NCI-H2227 (cell line): ENCODE measurements around the gene PPP1R1C.

Experiments
- DNase-seq: peaks from one replicate; lab custom pipeline; 2025; ENCODE audit not compliant: unreplicated experiment; lab: John Stamatoyannopoulos, UW

Gene PPP1R1C

DNA sequence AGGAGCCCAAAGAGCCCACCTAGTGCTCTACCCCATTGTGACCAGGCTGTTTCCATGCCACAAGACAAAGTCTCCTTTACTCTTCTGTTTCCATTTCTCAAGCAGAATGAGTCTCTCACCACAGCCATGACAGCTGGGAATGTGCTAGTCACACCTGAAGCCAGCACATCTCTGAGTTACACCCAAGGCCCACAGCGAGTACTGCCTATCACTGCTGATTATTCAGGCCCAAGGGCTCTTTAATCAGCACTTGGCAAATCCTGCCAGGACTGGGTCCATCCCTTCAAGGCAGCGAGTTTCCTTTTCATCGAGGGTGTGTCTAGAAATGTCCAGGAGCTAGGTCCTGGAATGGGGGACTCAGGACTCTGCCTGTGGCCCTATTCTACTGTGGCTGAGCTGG is 14.6 kb upstream of the PPP1R1C start:
- DNase-seq = no peak

DNA sequence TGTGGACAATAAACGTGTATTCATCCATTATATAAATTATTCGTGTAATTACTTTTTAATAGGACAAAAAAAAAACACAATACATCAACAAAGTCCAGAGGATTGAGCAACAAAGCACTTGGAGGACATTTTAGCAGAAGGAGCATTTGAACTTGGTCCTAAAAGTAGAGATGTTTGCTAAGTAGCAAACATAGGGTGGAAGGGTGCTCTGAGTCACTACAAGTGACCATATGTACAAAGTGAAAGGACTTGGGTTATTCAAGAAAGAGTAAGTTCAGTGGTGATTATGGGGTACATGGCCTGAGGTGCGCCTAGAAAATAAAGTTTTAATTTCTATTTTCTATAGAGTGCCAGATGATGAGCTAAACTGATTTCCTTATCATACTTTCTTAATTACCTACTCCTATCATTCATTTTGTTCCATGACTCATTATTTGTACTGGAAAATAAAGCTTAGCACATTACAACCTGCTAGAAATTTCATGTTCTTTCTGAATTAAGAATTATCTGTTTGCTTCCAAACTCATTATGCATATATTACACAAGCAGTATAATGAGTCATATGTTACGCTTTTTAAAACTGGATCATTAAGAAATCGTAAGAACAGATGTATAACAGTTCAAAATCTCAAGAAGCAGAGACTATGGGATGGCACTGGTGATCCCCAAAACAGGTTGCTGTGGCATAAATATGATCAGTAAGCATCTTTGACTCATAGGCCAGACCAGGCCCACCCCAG is 13.1 kb upstream of the PPP1R1C start:
- no peak for DNase-seq

DNA sequence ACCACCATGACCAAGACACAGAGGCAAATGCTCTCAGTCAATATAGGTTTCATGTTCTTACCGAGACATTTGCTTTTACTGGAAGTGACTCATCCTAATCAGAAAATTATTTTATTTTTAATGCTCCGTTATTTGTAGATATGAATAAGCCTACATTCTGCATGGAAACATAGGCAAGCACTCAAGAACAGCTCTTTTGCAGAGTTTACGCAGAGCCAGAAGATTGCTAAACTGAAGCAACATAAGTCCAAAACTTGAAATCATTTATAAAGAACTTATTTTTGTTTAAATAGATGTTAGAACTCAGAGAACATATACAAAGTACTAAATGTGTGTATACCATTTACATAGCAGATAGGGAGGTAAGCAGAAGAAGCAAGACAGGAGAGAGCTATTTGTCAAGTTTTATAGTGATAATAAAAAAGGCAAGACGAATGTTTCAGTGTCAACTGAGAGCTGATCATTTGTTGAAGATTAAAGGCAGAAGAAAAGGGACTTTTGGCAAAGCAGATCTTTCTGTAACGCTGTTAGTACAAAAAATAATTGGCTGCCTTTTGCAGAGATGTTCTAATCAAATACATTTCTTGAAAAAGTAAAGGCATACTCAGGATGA is 12.4 kb upstream of the PPP1R1C start:
- no peak for DNase-seq

DNA sequence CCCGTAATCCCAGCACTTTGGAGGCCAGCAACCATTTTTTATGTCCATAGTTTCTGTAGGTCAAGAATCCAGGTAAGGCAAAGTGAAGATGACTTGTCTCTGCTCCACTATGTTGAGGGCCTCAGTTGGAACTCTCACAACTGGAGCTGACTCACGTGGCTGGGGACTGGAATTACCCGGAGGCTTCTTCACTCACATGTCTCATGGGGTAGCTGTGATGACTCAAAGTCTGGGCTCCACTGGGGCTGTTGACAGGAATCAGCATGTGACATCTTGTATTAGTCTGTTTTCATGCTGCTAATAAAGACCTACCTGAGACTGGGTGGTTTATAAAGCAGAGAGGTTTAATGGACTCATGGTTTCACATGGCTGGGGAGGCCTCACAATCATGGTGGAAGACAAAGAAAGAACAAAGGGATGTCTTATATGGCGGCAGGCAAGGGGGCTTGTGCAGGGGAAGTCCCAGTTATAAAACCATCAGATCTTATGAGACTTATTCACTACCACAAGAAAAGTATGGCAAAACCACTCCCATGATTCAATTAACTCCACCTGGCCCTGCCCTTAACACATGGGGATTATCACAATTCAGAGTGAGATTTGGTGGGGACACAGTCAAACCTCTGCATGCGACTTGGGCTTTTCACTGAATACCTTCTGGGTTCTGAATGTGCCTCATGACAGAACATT is 7.8 kb upstream of the PPP1R1C start:
- DNase-seq = no peak

DNA sequence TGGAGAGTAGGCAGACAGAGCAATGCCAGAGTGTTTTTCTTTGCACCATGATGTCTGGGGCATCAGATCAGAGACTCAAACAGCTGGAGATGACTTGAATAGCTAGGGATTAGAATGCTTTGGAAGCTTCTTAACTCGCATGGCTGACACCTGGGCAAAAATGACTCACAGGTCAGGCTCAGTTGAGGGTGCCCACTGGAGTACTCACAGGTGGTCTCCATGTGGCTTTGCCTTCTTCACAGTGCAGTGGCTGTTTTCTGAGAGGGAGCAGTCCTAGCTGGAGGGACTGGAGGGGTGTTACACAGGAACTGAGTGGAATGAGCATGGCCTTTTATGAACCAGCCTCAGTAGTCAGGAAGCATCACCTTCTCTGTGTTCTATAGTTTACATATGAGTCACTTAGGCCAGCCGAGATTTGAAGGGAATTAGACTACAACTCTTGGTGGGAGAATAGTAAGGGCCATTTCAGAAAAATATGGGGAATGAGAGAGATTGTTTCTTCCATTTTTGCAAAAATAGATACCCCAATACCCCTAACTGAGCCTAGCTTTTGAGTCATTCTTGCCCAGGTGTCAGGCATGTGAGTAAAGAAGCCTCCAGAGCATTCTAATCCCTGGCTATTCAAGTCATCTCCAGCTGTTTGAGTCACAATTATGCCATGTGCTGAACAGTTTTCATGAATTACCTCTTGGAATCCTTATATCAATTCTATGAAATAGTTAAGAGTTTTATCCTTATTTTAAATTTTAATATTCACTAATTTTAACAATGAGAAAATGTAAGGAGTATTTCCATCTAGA is 7.1 kb upstream of the PPP1R1C start:
- DNase-seq = no peak

DNA sequence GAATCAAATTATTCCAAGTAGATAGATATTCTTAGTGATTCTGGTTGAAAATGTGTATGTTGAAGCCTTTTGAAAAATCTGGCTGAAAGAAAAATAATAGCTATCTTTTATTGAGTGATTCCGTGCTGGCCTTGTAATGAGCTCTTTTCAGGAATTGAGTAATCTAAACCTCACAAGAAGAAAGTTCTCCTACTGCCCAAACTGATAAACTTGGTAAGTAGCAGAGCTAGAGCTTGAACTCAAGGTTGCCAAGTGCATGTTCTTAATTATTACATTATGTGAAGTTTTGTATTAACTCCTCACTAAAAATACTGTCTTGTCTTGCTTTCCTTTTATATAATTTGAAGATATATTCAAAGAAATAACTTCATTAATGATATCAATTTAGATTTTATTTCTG is 1.6 kb upstream of the PPP1R1C start:
- no peak for DNase-seq

DNA sequence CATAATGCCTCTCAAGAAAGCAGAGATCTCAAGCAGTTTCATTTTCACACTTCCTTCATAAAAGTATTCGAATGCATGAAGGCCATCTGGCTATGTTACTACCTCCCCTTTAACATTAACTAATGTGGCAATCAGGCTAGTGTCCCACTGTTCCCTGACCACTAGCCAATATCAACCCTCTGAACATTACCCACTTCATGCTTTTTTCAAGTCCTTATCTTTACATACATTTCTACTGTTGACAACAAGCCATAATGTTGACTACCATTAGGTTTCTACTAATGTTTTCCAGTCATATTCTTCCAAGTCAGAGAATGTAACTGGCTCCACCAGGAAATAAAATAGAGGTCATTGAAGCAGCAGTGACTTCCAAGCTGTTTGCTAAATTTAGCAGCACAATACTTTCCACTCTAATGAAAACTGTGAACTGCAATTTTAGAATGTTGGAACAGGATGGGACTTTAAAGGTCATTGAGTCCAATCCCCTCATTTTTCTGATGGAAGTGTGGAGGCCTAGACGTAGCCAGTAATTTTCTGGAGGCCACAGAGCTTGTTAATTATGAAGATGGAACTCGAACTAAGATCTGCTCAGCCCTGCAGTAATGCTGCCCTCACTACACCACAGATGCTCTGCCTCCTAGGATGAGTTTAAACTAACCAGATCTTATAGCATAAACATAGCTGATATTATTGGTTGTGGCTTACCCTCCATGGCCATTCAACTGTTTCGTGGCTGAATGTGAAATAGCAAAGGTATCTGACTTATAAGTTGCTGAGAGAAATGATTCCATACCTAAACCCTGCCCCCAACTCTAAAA is 630 bp upstream of the PPP1R1C start:
- peak; percentile 26 for DNase-seq

DNA sequence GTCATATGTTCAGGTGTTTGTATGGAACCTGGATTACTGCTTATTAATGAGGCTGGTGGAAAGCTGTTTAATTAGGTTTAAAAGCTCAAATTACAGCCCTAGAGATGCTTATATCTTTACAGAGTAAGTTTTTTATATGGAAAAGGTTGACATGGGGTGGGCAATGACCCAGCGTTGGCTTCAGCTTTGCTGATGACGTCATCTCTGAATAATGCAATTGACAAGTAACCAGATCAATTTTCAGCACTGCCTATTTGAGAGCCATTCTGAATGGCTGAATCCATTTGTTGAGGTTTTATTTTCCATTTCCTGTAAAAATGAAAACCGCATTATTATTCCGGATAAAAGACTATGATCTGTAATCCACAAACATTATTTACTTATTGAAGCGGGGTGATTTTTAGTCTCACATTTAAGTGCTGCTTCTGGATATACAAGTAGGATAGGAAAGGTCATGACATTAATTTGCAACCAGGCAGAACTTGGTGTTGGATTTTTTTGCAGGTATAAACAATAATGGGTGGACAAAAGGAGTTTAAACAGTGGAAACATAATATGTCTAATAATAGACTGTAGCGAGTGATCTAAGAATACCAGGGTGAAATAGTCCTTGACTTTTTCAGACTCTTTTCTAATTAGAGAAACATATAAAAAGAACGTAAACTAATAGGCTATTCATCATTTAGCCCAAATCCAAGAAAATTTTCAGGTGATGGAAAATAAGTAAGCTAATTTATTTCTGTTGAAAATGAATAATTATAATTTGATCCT is 2.7 kb downstream of the PPP1R1C start:
- DNase-seq = no peak

DNA sequence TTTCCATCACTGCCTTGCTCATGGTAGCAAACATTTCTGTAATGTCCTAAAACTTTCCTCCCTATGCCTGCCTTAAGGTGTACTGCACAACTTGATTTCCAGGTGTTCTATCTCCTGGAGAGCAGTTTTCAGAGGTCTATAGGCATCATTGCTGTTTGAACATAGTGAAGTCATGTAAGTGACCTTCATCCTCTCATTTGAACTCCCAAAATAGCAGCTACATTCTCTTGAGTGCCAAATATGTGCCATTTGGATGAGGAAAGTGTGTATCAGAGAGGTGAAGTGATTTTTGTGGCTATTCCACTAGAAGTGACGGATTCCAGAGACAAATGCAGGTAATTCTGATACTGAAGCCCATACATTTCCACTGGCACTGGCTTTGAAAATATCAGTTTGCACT is 3.4 kb downstream of the PPP1R1C start:
- DNase-seq = no peak

DNA sequence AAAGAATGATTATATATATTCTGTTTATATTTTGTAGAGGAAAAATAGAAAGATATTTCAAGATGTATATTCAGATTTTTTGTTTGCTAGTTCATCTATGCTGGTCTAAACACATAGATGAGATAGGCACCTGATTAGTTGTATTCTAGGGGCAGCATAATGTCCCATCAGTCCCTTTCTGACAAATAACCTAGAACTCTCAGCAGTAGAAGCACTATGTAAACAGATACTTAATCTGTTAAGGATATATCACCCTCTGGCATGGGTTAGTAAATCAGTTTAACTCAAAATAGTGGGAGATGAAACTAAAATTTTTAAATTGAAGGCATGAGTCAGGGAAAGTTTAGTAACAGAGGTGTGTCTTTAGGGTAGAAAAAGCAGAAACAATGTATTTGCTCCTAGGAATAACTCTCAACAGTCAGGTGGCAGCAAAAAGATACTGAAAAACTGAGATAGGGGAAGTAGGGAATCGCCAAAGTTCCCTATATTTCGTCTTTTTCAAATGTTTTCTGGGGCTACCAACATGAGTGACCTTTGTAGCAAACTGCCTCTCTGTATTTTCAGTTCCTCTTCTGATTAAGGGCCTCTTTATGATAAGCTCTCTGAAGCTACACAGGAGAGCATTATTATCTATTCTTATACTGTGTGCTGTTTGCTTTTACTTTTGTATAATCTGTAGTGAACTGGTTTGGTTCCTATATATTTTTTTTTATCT is 5.7 kb downstream of the PPP1R1C start:
- no peak for DNase-seq

DNA sequence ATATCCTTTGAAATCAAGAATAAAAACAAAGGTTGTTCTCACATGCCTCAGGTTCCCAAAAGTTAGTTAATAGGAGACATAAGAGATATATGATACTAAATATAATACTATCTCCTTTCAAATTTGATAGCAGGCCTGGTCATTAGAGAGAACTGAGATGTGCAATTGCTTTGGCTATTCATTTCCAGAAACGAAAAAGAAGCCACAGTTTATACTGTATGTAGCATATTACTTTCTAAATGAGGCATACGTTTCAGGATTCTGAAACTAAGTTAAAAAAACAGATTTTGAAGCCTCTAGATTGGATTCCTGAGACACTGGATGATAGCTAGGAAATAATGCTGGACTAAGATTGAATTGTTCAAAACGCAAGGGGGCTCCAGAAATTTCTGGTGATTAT is 7.1 kb downstream of the PPP1R1C start:
- DNase-seq = no peak

DNA sequence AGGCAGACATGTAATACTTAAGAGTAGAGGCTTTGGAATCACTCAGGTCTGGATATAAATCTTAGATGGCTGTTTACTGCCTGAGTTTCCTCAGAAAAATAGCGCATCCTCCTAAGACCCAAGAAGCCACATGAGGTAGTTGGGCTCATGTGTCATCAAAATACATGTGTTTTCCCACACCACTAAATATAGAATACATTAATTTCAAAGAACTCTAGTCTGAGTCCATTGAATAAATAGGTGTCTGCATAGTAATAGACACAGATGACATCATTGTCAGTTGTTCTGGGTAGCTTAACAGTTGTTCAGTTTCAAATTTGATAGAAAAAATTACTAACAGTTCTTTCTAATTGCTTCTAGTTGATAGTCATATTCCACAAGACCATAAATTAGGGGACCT is 9.6 kb downstream of the PPP1R1C start:
- no peak for DNase-seq

DNA sequence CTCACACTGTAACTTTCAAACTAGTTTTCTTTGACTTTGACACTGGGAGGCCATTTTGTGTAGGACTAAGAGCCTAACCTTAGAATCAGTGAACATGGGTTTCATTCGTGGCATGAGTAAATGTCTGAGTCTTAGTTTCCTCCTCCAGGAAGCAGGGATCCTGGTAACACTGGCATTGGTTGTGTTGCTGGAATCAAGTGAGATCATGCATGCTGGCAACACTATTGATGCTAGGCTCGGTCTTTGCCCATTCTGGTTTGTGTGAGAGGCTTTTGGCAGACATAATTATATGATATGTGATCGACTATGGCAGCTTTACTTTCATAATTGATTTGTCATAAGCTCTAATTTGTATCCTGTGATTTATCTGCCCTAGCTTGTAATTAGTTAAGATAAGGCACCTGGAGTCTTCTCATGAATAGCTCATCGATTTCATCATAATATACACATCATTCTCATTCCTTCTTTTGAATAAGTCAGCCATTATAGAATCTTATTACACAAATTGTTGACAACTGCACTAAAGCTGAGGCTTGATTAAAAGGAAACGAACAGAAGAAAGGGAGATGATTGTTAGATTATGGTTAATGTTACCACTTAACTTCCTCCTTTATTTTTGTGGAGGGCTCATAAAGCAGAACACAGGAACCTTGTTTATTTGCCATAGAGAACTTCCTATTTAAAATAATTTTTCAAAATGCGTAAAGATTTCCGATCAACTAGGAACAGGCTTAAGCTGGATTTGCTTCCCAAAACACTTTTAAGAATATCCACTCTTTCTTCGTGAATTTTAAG is 12.6 kb downstream of the PPP1R1C start:
- peak; percentile 15 for DNase-seq

DNA sequence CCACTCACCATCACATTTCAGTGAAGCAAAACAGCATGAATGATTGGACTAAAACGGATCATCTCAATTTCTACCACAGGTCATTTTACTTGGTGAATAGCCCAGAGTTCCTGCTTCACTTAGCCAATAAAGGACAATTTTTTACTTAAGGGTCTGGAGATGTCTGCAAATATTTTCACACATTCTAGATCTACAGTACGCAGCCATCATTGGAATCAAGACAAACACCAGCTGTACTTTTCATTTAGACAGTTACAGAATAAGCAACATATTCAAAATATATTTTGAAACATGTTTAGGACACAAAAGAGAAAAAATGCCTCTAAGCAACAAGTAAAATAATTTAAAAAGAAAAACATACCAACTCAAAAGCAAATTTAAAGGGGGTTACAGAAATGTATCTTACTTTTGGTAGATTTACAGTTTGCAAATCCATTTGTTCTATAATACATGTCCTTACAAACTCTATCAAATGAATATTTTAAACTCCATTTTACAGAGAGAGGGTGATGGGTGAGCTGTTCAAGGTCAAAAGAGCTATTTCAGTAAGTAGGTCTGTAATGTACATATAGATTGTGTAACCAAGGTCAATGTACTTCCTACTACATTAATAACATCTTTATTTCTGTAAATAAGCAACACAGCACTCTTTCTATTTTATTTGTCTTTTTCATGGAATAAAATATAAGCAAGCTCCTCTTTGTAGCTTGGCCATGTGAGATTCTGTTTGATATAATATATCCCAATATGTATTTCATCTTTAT is 13.4 kb downstream of the PPP1R1C start:
- DNase-seq = no peak

DNA sequence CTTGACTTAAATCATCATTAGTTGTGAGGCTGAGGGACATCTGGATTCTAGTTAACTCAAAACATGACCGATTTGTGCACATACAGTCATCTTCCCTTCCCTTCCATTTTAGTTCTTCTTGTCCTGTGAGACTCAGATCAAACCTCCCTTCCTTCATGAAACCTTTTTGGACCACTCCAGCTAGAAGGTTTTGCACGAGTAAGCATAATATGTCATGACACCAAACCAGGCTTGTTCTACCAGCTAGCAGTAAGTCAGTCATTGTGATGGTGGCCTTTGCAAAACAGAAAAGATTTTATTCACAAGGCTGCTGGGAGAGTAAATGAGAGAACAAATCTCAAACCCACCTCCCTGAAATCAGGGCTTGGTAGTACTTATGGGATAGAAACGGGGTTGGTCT is 14.3 kb downstream of the PPP1R1C start:
- no peak for DNase-seq

DNA sequence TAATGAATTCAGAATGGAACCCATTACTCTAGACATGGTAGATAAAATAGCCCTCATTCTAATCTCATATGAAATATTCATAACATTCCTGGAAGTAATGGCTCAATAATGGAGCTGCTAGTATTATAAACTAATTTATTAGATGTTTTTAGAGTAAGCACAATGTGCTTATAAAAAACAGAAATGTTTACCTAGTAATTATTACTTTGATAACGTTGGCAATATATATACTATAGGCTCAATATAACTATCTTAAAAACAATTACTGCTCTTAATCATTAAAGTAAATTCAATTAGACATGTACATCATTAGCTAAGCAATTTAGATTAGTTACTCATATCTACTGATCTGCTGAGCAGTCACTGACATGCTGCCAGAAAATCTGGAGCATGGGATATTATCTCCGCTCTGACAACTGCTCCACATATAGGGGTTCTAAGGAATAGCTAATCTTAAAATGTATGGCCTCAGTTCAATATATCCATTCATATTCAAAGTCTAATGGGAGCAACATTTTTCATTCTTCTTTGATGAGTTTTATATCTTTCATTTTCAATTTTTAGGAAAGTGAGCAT is 19.4 kb downstream of the PPP1R1C start:
- DNase-seq = no peak

DNA sequence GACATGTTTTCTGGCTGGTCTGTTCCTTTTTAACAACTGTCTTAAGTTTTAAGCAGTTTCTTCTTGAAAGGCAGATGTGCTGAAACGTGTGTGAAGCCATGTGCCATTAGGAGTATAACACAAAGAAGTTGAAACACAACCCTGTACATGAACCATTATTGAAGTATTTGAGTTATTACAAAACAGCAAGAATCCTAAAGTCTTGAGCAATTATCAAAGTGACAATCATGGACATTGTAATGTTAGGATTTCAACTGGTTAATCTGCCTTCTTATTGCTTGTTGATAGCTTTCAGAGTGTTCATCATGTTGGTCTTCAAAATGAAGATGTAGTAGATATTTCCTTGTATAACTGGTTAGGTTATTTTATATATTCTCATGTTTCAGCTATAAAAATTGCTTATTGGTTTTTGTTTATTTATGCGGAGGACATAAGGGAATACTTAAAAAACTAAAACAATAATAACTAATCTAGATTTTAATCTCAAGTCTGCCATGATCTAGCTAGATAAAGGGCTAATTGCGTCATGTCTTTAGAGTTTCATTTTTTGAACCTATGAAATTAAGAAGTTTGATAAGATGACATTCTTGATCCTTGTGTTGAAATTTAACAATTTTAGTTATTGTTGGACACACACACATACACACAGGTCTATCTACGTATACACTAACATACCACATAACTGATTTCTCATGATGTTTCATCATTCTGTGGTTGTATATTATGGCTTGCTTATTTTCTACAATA is 21.1 kb downstream of the PPP1R1C start:
- no peak for DNase-seq
